Measurements from ENCODE around the gene UNC5C. TPM values are rescaled to one million over a fixed set of nuclear protein-coding genes. Genes with fewer than 3 reads are reported as not detected.

Gene UNC5C
- total RNA-seq, 1 experiment from 2014 or later: 1.0 TPM

DNA sequence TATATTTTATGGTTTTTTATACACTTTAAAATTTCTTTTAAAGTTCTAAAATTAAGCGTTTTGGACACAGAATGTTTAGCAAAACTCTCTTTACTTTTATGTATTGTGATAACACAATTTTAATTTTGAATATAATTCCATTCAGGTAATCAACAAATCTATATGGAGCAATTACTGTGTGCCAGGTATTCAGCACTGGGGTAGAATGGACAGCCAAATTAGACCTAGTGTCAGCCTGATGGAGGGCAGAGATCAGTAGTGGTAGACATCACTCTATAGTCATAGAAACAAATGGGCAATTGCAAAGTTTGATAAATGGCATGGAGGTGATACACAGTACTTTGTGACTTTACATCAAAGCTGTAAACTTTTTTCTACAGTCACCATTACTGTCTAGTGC, 41.8 kb upstream of the UNC5C start:
- TF ChIP-seq SMAD3 (CRISPR knock-in tag; IDR thresholded peaks at IDR 0.05; ENCODE audit: borderline replicate concordance) (no peak), RORB (CRISPR knock-in tag; IDR thresholded peaks at IDR 0.05) (no peak), MYBL2 (CRISPR knock-in tag; IDR thresholded peaks at IDR 0.05) (no peak), TEAD1 (CRISPR knock-in tag; IDR thresholded peaks at IDR 0.05) (no peak), GRHL2 (CRISPR knock-in tag; IDR thresholded peaks at IDR 0.05; ENCODE audit: insufficient replicate concordance, severe bottlenecking) (no peak), SP1 (CRISPR knock-in tag; conservative IDR thresholded peaks at IDR 0.05) (no peak), ZNF232 (CRISPR knock-in tag; IDR thresholded peaks at IDR 0.05) (no peak), EMX1 (CRISPR knock-in tag; IDR thresholded peaks at IDR 0.05) (no peak)
- TF ChIP-seq, protein P1, sequence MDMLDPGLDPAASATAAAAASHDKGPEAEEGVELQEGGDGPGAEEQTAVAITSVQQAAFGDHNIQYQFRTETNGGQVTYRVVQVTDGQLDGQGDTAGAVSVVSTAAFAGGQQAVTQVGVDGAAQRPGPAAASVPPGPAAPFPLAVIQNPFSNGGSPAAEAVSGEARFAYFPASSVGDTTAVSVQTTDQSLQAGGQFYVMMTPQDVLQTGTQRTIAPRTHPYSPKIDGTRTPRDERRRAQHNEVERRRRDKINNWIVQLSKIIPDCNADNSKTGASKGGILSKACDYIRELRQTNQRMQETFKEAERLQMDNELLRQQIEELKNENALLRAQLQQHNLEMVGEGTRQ (CRISPR knock-in tag; IDR thresholded peaks at IDR 0.05): no peak
- TF ChIP-seq, protein P2, sequence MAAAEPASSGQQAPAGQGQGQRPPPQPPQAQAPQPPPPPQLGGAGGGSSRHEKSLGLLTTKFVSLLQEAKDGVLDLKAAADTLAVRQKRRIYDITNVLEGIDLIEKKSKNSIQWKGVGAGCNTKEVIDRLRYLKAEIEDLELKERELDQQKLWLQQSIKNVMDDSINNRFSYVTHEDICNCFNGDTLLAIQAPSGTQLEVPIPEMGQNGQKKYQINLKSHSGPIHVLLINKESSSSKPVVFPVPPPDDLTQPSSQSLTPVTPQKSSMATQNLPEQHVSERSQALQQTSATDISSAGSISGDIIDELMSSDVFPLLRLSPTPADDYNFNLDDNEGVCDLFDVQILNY (CRISPR knock-in tag; IDR thresholded peaks at IDR 0.05): no peak
- TF ChIP-seq, protein P3, sequence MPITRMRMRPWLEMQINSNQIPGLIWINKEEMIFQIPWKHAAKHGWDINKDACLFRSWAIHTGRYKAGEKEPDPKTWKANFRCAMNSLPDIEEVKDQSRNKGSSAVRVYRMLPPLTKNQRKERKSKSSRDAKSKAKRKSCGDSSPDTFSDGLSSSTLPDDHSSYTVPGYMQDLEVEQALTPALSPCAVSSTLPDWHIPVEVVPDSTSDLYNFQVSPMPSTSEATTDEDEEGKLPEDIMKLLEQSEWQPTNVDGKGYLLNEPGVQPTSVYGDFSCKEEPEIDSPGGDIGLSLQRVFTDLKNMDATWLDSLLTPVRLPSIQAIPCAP (CRISPR knock-in tag; IDR thresholded peaks at IDR 0.05): no peak
- Mint-ChIP-seq H3K9me3 (no peaks in the 10 kb centered on the region), H3K27me3 (ENCODE audit: low read depth) (no peaks in the 10 kb centered on the region), H3K36me3 (no peaks in the 10 kb centered on the region), H3K27ac (no peak overlapping the region), H3K4me3 (no peak overlapping the region), H3K4me1 (no peaks in the 10 kb centered on the region)
- CTCF ChIA-PET: no interaction called here
- ATAC-seq (no peak), DNase-seq (ENCODE audit: low spot score) (no peak)
- POLR2A ChIA-PET: no interaction called here

DNA sequence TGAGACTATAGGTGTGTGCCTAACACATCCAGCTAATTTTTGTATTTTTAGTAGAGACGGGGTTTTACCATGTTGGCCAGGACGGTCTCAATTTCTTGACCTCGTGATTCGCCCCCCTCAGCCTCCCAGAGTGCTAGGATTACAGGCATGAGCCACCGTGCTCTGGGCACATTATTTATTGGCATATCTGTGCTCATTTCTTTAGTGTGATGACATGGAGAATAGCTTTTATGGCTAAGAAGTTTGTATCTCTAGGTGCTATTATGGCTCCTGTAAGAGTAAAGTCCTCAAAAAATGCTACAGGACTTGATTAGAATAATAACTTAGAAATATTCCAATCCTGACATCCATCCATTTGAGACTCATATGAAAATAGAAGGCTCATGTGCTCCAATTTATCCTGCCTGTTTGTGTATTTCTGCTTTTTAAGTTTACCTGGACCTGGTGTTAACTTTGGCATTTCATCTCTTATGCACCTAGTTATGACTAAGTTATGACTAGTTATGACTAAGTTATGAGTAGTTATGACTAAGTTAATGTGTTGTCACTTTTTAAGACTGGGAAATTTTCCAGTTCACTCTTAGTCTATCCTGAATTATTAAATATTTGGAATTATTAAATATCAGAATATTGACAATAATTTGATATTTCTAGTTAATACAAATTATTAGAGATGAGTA, 36.4 kb upstream of the UNC5C start:
- Mint-ChIP-seq H3K27me3 (ENCODE audit: low read depth) (no peaks in the 10 kb centered on the region), H3K9me3 (peaks cover 6% of the 10 kb centered on the region), H3K36me3 (peaks cover 2% of the 10 kb centered on the region; the same call in 1 of the 2 replicates), H3K4me1 (peaks cover 4% of the 10 kb centered on the region), H3K4me3 (no peak overlapping the region), H3K27ac (no peak overlapping the region)
- ATAC-seq: no peak
- ChIA-PET CTCF (no interaction called here), POLR2A (interaction anchor here (0.7 kb wide), 1 partner anchor 25 kb away, joined by 7 read pairs; no protein-coding TSS in a partner anchor)
- TF ChIP-seq, protein P4, sequence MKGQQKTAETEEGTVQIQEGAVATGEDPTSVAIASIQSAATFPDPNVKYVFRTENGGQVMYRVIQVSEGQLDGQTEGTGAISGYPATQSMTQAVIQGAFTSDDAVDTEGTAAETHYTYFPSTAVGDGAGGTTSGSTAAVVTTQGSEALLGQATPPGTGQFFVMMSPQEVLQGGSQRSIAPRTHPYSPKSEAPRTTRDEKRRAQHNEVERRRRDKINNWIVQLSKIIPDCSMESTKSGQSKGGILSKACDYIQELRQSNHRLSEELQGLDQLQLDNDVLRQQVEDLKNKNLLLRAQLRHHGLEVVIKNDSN (CRISPR knock-in tag; IDR thresholded peaks at IDR 0.05): no peak
- TF ChIP-seq GABPB1 (CRISPR knock-in tag; IDR thresholded peaks at IDR 0.05) (no peak), TEAD4 (CRISPR knock-in tag; IDR thresholded peaks at IDR 0.05) (no peak), EMX1 (CRISPR knock-in tag; IDR thresholded peaks at IDR 0.05) (no peak), ZBTB21 (CRISPR knock-in tag; IDR thresholded peaks at IDR 0.05; ENCODE audit: borderline replicate concordance) (no peak)
- TF ChIP-seq, protein P5, sequence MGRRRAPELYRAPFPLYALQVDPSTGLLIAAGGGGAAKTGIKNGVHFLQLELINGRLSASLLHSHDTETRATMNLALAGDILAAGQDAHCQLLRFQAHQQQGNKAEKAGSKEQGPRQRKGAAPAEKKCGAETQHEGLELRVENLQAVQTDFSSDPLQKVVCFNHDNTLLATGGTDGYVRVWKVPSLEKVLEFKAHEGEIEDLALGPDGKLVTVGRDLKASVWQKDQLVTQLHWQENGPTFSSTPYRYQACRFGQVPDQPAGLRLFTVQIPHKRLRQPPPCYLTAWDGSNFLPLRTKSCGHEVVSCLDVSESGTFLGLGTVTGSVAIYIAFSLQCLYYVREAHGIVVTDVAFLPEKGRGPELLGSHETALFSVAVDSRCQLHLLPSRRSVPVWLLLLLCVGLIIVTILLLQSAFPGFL (CRISPR knock-in tag; IDR thresholded peaks at IDR 0.05; ENCODE audit: borderline replicate concordance): no peak
- no peak for DNase-seq (ENCODE audit: low spot score)

DNA sequence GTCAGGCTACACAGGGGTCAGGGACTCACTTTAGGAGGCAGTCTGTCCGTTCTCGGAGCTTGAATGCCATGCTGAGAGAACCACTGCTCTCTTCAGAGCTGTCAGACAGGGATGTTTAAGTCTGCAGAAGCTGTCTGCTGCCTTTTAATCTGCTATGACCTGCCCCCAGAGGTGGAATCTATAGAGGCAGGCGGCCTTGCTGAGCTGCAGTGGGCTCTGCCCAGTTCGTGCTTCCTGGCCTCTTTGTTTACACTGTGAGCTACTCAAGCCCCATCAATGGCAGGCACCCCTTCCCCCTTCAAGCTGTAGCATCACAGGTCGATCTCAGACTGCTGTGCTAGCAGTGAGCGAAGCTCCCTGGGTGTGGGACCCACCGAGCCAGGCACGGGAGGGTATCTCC, 31.5 kb upstream of the UNC5C start:
- ATAC-seq (peak; percentile 34), DNase-seq (ENCODE audit: low spot score) (peak; percentile 16)
- POLR2A ChIA-PET: no interaction called here
- no peaks in the 10 kb centered on the region; the same call in 1 of the 2 replicates for H3K27me3 Mint-ChIP-seq (ENCODE audit: low read depth)
- no peak overlapping the region for H3K27ac Mint-ChIP-seq
- H3K9me3 Mint-ChIP-seq: peaks cover 49% of the 10 kb centered on the region
- H3K4me3 Mint-ChIP-seq: no peak overlapping the region
- TF ChIP-seq FOXK1 (CRISPR knock-in tag; IDR thresholded peaks at IDR 0.05): 0 out of 2 replicates have a peak, but pooled peaks have one; percentile 27
- TF ChIP-seq, protein P6, sequence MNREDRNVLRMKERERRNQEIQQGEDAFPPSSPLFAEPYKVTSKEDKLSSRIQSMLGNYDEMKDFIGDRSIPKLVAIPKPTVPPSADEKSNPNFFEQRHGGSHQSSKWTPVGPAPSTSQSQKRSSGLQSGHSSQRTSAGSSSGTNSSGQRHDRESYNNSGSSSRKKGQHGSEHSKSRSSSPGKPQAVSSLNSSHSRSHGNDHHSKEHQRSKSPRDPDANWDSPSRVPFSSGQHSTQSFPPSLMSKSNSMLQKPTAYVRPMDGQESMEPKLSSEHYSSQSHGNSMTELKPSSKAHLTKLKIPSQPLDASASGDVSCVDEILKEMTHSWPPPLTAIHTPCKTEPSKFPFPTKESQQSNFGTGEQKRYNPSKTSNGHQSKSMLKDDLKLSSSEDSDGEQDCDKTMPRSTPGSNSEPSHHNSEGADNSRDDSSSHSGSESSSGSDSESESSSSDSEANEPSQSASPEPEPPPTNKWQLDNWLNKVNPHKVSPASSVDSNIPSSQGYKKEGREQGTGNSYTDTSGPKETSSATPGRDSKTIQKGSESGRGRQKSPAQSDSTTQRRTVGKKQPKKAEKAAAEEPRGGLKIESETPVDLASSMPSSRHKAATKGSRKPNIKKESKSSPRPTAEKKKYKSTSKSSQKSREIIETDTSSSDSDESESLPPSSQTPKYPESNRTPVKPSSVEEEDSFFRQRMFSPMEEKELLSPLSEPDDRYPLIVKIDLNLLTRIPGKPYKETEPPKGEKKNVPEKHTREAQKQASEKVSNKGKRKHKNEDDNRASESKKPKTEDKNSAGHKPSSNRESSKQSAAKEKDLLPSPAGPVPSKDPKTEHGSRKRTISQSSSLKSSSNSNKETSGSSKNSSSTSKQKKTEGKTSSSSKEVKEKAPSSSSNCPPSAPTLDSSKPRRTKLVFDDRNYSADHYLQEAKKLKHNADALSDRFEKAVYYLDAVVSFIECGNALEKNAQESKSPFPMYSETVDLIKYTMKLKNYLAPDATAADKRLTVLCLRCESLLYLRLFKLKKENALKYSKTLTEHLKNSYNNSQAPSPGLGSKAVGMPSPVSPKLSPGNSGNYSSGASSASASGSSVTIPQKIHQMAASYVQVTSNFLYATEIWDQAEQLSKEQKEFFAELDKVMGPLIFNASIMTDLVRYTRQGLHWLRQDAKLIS (CRISPR knock-in tag; IDR thresholded peaks at IDR 0.05; ENCODE audit: borderline replicate concordance): no peak
- peaks cover 4% of the 10 kb centered on the region for H3K4me1 Mint-ChIP-seq
- H3K36me3 Mint-ChIP-seq: peaks cover 29% of the 10 kb centered on the region
- CTCF ChIA-PET: interaction anchor here (0.7 to 1.1 kb wide), 2 partner anchors 20 to 69 kb away, joined by 3 read pairs; no protein-coding TSS in a partner anchor
